Measurements from ENCODE around the gene POLE.

DNA sequence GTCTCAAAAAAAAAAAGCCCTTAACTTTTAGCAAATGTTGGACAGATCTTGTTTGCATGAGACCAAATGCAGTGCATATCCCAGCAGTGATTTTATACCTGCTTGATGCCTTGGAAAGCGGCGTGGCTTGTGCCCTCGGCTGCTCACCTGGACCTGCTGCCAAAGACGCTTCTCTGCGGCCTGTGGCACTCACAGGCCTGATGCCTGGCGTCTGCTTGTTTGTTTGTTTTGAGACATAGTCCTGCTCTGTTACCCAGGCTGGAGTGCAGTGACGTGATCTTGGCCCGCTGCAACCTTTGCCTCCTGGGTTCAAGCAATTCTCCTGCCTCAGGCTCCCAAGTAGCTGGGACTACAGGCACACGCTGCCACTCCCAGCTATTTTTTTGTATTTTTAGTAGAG is 28.7 kb upstream of the POLE start:
- TF ChIP-seq, protein P1, sequence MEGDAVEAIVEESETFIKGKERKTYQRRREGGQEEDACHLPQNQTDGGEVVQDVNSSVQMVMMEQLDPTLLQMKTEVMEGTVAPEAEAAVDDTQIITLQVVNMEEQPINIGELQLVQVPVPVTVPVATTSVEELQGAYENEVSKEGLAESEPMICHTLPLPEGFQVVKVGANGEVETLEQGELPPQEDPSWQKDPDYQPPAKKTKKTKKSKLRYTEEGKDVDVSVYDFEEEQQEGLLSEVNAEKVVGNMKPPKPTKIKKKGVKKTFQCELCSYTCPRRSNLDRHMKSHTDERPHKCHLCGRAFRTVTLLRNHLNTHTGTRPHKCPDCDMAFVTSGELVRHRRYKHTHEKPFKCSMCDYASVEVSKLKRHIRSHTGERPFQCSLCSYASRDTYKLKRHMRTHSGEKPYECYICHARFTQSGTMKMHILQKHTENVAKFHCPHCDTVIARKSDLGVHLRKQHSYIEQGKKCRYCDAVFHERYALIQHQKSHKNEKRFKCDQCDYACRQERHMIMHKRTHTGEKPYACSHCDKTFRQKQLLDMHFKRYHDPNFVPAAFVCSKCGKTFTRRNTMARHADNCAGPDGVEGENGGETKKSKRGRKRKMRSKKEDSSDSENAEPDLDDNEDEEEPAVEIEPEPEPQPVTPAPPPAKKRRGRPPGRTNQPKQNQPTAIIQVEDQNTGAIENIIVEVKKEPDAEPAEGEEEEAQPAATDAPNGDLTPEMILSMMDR (IDR thresholded peaks at IDR 0.05), result no peak
- TF ChIP-seq NR2C2 (CRISPR knock-in tag; IDR thresholded peaks at IDR 0.05), result no peak
- no peak for TF ChIP-seq NFYB (CRISPR knock-in tag; conservative IDR thresholded peaks at IDR 0.05; ENCODE audit: low read depth)
- TF ChIP-seq, protein P2, sequence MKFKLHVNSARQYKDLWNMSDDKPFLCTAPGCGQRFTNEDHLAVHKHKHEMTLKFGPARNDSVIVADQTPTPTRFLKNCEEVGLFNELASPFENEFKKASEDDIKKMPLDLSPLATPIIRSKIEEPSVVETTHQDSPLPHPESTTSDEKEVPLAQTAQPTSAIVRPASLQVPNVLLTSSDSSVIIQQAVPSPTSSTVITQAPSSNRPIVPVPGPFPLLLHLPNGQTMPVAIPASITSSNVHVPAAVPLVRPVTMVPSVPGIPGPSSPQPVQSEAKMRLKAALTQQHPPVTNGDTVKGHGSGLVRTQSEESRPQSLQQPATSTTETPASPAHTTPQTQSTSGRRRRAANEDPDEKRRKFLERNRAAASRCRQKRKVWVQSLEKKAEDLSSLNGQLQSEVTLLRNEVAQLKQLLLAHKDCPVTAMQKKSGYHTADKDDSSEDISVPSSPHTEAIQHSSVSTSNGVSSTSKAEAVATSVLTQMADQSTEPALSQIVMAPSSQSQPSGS (CRISPR knock-in tag; IDR thresholded peaks at IDR 0.05; ENCODE audit: borderline replicate concordance, low read depth), result no peak

Data from WTC11 (cell line).